T-helper 1 cell treated with Interleukin-12 subunit alpha and Interleukin-12 subunit beta and Interleukin-4 antibody, amounts not matched to agents 30 μg/mL and 1 μg/mL, for 36 hours (primary cell): ENCODE data around the gene UQCC2.

Experiments used
- H3K27ac Mint-ChIP-seq: one replicate; pipeline ENCODE4 v1.8.0; 2021; ENCODE audit warnings: mild to moderate bottlenecking, mixed read lengths
- H3K27me3 Mint-ChIP-seq: one replicate; pipeline ENCODE4 v1.8.0; 2021; ENCODE audit warnings: low read depth, mixed read lengths
- H3K36me3 Mint-ChIP-seq: one replicate; pipeline ENCODE4 v1.8.0; 2021; ENCODE audit warnings: low read depth, mixed read lengths
- H3K4me1 Mint-ChIP-seq: one replicate; pipeline ENCODE4 v1.8.0; 2021; ENCODE audit warnings: low read depth, mixed read lengths
- H3K4me3 Mint-ChIP-seq: one replicate; pipeline ENCODE4 v1.8.0; 2021; ENCODE audit warnings: mild to moderate bottlenecking, moderate library complexity, mixed read lengths
- H3K9me3 Mint-ChIP-seq: one replicate; pipeline ENCODE4 v1.8.0; 2021; ENCODE audit warnings: mixed read lengths

UQCC2 gene

GRCh38 chr6:33710296-33711121 lies 991 bp downstream of the UQCC2 start:
- Mint-ChIP-seq H3K4me1 (peaks cover 31% of the 10 kb centered on the region), H3K27ac (peak overlapping the region; percentile 98), H3K9me3 (no peaks in the 10 kb centered on the region), H3K4me3 (peak overlapping the region; percentile 97), H3K36me3 (peaks cover 16% of the 10 kb centered on the region), H3K27me3 (peaks cover 3% of the 10 kb centered on the region)

GRCh38 chr6:33709605-33710295 lies 1.8 kb downstream of the UQCC2 start:
- Mint-ChIP-seq H3K4me3 (no peak overlapping the region), H3K27ac (peak overlapping the region; percentile 5), H3K27me3 (peaks cover 3% of the 10 kb centered on the region), H3K36me3 (peaks cover 16% of the 10 kb centered on the region), H3K4me1 (peaks cover 31% of the 10 kb centered on the region), H3K9me3 (no peaks in the 10 kb centered on the region)

- Mint-ChIP-seq H3K27ac (no peak overlapping the region), H3K36me3 (peaks cover 16% of the 10 kb centered on the region), H3K9me3 (no peaks in the 10 kb centered on the region), H3K4me3 (no peak overlapping the region), H3K4me1 (peaks cover 31% of the 10 kb centered on the region), H3K27me3 (peaks cover under 1% of the 10 kb centered on the region)
Measured at GRCh38 chr6:33708516-33709204, 2.8 kb downstream of the UQCC2 start.

DNA sequence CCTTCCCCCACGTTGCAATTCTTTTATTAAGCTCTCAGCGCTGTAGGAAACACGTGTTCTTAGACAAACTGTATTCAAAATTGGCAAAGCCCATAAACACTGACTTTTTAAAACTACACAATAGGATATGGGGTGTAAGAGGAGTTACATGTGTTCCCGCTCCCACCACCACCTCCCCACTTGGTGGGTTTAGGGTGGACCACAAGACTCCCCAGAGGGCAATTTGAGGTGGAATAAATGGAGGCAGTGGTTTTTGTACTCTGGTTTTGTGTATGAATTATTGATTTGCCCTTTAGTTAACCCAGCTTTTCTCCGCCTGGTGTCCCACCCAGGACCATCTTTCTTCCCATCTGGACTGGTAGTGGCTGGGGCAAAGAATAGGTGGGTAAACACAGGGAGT lies 3.7 kb downstream of the UQCC2 start:
- no peaks in the 10 kb centered on the region for H3K27me3 Mint-ChIP-seq
- H3K4me1 Mint-ChIP-seq: peaks cover 31% of the 10 kb centered on the region
- peaks cover 18% of the 10 kb centered on the region for H3K36me3 Mint-ChIP-seq
- no peak overlapping the region for H3K4me3 Mint-ChIP-seq
- no peaks in the 10 kb centered on the region for H3K9me3 Mint-ChIP-seq
- no peak overlapping the region for H3K27ac Mint-ChIP-seq

DNA sequence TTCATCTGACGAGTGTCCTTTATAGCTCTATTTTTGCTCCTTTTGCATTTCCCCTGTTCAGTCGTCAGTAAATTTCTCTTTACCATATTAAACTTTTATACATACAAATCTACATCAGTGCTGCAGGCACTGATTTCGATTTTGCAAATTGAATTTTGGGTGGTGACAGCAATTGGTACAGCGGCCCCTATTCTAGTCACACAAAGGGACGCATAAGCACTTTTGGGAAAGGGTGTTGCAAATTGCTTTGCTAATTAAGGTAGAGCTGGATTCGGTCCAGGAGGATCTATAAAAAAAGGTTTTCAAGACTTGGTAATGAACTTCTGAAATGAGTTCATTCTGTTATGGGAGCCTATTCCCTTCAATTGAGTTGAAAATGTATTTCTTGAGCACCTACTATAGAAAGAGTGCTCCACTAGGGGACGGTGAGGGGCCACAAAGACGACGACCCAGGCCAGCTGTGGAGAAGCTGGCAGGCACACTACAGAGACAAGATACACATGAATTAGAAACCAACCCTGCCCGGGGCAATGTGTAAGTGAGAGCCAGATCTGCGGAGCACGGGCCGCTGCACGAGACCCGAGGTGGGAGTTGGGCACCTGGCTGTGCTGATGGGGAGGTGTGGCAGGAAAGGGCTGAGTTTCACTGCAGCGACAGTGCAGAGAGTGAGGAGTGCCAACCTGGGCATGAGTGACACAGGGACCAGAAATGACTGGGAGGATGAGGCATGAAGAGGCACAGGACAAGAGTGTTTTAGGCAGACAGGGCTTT lies 5.4 kb downstream of the UQCC2 start:
- Mint-ChIP-seq H3K4me1 (peaks cover 30% of the 10 kb centered on the region), H3K36me3 (peaks cover 18% of the 10 kb centered on the region), H3K4me3 (no peak overlapping the region)

DNA sequence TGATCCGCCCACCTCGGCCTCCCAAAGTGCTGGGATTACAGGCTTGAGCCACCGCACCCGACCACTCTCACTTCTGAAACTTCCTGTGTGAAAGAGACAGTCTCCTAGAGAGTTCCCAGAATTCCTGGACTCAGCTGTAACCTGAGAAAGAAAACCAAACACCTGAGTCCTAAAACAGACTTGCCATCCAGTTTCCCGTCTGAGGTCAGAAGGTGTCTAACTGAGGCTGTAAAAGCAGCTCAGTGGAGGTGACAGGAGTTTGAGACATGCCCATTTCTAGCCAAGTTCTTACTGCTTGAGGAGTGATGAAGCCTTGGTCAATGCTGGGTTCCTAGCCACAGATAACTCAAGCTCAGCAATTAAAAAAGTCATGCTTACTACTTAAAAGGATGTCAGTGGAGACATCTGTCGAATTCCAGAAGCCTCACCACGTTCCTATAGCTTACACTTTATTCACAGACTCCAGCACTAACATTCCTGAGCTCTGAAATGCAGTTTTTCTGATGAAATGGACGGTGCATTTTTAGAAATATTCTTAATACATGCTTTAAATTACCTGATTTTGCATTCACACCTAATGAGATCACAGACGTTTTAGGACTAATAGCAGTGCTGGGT lies 6.1 kb downstream of the UQCC2 start:
- Mint-ChIP-seq H3K36me3 (peaks cover 18% of the 10 kb centered on the region), H3K9me3 (no peaks in the 10 kb centered on the region), H3K4me1 (peaks cover 29% of the 10 kb centered on the region), H3K27ac (no peak overlapping the region), H3K4me3 (no peak overlapping the region), H3K27me3 (no peaks in the 10 kb centered on the region)

More for the DNA sequence above, 5.4 kb downstream of the UQCC2 start:
- Mint-ChIP-seq H3K9me3 (no peaks in the 10 kb centered on the region), H3K27ac (no peak overlapping the region), H3K27me3 (no peaks in the 10 kb centered on the region)

GRCh38 chr6:33704215-33705066 lies 7.1 kb downstream of the UQCC2 start:
- Mint-ChIP-seq H3K27me3 (no peaks in the 10 kb centered on the region), H3K4me3 (no peak overlapping the region), H3K9me3 (no peaks in the 10 kb centered on the region), H3K4me1 (peaks cover 28% of the 10 kb centered on the region), H3K36me3 (peaks cover 17% of the 10 kb centered on the region), H3K27ac (peak overlapping the region; percentile 0)

- no peak overlapping the region for H3K27ac Mint-ChIP-seq
- H3K36me3 Mint-ChIP-seq: peaks cover 17% of the 10 kb centered on the region
- peaks cover 24% of the 10 kb centered on the region for H3K4me1 Mint-ChIP-seq
- H3K4me3 Mint-ChIP-seq: no peak overlapping the region
- no peaks in the 10 kb centered on the region for H3K27me3 Mint-ChIP-seq
- no peaks in the 10 kb centered on the region for H3K9me3 Mint-ChIP-seq
Measured at GRCh38 chr6:33702345-33702977, 9.0 kb downstream of the UQCC2 start.

- Mint-ChIP-seq H3K27ac (peak overlapping the region; percentile 78), H3K4me3 (peak overlapping the region; percentile 33)
Measured at GRCh38 chr6:33700391-33701050, 11.0 kb downstream of the UQCC2 start.

GRCh38 chr6:33699739-33700138 lies 11.8 kb downstream of the UQCC2 start:
- Mint-ChIP-seq H3K27ac (peak overlapping the region; percentile 78), H3K27me3 (no peaks in the 10 kb centered on the region), H3K36me3 (peaks cover 27% of the 10 kb centered on the region), H3K4me1 (peaks cover 43% of the 10 kb centered on the region), H3K4me3 (no peak overlapping the region), H3K9me3 (no peaks in the 10 kb centered on the region)

More at GRCh38 chr6:33700391-33701050, 11.0 kb downstream of the UQCC2 start:
- no peaks in the 10 kb centered on the region for H3K9me3 Mint-ChIP-seq
- H3K36me3 Mint-ChIP-seq: peaks cover 27% of the 10 kb centered on the region
- peaks cover 36% of the 10 kb centered on the region for H3K4me1 Mint-ChIP-seq
- H3K27me3 Mint-ChIP-seq: no peaks in the 10 kb centered on the region

- Mint-ChIP-seq H3K27me3 (no peaks in the 10 kb centered on the region), H3K4me3 (no peak overlapping the region), H3K36me3 (peaks cover 31% of the 10 kb centered on the region), H3K4me1 (peaks cover 49% of the 10 kb centered on the region), H3K27ac (peak overlapping the region; percentile 70), H3K9me3 (no peaks in the 10 kb centered on the region)
Measured at GRCh38 chr6:33699131-33699530, 12.4 kb downstream of the UQCC2 start.

DNA sequence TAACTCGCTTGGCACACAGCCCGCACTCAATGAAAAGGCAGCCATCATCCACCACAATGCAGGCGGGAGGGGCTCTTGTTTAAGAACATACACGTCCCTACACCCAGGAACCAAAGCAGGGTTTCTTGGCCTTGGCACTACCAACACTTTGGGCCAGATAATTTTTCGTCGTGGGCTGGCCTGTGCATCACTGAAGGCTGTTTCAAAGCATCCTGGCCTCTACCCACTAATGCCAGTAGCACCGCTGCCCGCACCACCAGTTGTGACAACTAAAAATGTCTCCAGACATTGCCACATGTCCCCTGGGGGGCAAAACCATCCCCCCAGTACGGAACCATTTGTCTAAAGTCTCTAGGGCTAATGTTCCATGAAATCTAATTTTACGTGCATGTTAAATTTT lies 13.0 kb downstream of the UQCC2 start:
- H3K4me1 Mint-ChIP-seq: peaks cover 52% of the 10 kb centered on the region
- H3K27me3 Mint-ChIP-seq: no peaks in the 10 kb centered on the region
- H3K4me3 Mint-ChIP-seq: no peak overlapping the region
- peaks cover 29% of the 10 kb centered on the region for H3K36me3 Mint-ChIP-seq
- H3K27ac Mint-ChIP-seq: no peak overlapping the region
- no peaks in the 10 kb centered on the region for H3K9me3 Mint-ChIP-seq
